Stimulated activated CD4-positive, alpha-beta T cell treated with anti-CD3 and anti-CD28 coated beads, Interleukin-2, amount 100 ng/mL, for 4 hours (primary cell): ENCODE results near the gene TRIM24.
"Not testable (repeated sequence)": the region's sequence is repeated elsewhere in the genome, so short reads cannot be mapped to it uniquely, and the experiment has no call there.

ENCODE experiments used
- DNase-seq: peaks from one replicate; pipeline ENCODE4 v3.0.0-alpha.2; 2020; ENCODE audit warnings: low read depth

TRIM24 gene

GRCh38 chr7:138493535-138493934 lies 33.5 kb downstream of the TRIM24 start:
- DNase-seq: no peak

DNA sequence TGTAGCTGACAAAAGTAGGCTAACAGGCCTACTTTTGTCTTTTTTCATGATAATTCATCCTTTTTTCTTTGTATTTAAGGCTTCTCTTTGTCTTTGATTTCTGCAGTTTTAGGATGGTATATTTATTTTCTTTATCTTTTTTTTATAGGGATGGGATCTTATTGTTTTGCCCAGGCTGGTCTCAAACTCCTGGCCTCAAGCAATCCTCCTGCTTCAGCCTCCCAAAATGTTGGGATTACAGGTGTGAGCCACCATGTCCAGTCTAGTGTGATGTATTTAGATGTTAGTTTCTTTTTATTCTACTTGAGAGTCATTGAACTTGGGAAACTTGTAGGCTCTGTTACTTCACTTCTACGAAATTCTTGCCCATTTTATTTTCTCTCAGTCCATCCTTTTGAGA lies 35.4 kb downstream of the TRIM24 start:
- DNase-seq: no peak

- no peak for DNase-seq
These were observed 39.3 kb downstream of the TRIM24 start for GRCh38 chr7:138499340-138499739.

- not testable (repeated sequence) for DNase-seq
These were observed 40.2 kb downstream of the TRIM24 start for GRCh38 chr7:138500303-138500702.

GRCh38 chr7:138500892-138501291 lies 40.8 kb downstream of the TRIM24 start:
- DNase-seq: no peak

GRCh38 chr7:138502023-138502767 lies 42.1 kb downstream of the TRIM24 start:
- DNase-seq: no peak

- no peak for DNase-seq
These were observed 45.4 kb downstream of the TRIM24 start for GRCh38 chr7:138505361-138505873.

- no peak for DNase-seq
These were observed 46.7 kb downstream of the TRIM24 start for GRCh38 chr7:138506764-138507163.

DNA sequence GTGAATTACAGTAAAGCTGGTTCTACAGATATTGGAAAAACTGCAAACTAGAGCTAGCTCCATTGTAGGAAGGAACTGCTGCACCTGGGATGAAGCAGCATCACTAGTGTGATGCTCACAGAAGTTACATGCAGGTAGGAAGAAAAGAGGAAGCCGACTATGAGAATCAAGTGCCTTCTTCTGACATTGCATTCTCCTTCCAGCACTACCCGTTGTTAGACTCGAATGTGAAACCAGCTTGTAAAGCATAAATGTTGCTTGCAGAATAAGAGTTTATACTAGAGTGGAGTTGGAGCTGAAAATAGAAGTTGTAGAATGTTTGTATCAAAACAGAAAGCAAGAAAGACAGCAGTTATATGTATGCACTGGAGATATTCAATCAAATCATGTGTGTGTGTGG lies 49.9 kb downstream of the TRIM24 start:
- DNase-seq: no peak

- no peak for DNase-seq
These were observed 52.2 kb downstream of the TRIM24 start for GRCh38 chr7:138512092-138512858.

DNA sequence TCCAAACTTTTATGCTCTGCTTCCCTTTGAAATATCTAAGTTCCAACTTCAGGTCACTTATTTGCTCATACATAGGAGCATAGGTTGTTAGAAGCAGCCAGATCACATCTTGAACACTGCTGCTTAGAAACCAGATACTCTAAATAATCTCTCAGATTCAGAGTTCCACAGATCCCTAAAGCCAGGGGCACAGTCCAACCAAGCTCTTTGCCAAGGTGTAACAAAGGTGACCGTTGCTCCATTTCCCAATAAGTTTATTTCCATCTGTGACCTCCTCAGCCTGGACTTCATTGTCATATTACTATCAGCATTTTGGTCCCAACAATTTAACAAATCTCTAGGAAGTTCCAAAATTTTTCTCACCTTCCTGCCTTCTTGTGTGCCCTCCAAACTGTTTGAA lies 52.8 kb downstream of the TRIM24 start:
- no peak for DNase-seq

DNA sequence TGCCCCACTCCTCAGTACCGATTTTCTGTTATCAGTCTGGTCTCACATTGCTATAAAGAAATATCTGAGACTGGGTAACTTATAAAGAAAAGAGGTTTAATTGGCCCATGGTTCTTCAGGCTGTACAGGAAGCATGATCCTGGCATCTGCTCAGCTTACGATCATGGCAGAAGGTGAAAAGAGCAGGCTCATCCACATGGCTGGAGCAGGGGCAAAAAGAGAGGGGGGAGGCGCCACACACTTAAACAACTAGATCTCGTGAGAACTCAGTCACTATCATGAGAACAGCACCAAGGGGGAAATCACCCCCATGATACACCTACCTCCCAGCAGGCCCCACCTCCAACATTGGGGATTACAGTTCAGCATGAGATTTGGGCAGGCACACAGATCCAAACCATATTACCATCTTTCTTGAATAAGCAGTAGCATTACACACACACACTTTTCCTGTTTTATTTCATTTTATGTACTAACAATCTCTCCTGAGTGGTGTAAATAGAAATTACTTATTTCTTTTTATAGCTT lies 53.3 kb downstream of the TRIM24 start:
- no peak for DNase-seq

- DNase-seq: no peak
These were observed 54.0 kb downstream of the TRIM24 start for GRCh38 chr7:138514044-138514443.

DNA sequence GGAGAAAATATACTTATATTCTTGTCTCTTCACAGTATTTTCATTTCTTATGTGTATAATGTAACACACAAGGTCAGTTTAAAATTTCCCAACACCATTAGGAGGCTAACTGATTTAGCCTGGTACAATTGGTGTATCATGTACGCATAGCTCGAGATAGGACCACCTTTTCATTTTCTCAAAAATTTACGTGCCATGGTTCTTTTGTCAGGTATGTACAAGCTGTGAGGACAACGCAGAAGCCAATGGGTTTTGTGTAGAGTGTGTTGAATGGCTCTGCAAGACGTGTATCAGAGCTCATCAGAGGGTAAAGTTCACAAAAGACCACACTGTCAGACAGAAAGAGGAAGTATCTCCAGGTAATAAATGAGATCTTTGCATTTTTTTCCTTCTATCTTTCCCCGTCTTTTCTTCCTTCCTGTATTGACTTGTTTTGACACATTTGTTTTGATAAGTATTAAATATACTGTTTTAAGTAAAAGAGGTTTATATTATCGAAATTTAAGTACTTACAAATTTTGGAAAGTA lies 55.0 kb downstream of the TRIM24 start:
- no peak for DNase-seq

DNA sequence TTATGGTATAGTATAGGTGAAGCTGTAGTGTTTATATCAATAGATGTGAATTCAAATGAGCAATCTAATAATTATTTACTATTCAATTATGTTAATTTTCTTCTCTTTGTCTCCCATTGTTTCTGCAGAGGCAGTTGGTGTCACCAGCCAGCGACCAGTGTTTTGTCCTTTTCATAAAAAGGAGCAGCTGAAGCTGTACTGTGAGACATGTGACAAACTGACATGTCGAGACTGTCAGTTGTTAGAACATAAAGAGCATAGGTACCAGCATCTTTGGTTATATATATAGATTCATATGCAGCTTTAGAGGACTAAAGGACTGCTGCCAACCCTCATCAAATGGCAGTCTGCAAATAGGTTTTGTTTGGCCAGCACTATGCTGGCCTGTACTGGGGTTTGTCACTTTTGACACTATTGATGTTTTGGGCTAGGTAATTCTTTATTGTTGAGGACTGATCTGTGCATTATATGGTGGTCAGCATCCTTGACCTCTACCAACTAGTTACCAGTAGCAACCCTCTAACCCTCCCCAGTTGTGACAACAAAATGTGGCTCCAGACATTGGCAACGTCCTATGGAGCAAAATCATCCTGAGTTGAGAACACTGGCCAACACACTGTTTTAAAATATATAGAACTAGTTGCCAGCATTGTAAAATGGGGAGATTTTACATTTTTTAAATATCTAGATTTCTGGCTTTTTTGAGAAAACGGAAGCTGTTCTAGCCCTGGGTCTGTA lies 59.2 kb downstream of the TRIM24 start:
- DNase-seq: no peak

DNA sequence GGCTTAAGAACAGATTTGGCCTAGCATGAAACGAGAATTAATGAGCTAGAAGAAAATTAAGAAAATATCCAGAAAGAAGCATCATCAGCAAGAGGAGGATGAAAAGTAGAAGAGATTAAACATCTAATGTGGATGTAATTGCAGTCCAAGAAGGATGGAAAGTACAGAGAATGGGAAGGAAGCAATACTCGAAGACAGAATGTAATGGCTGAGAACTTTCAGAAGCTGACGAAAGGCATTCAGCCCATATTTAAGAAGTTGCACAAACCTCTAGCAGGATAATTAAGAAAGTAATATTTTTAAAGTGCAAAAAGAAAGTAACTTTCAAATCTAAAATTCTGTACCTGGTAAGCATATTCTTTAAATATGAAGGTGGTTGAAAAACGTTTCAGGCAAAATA lies 60.7 kb downstream of the TRIM24 start:
- no peak for DNase-seq

DNA sequence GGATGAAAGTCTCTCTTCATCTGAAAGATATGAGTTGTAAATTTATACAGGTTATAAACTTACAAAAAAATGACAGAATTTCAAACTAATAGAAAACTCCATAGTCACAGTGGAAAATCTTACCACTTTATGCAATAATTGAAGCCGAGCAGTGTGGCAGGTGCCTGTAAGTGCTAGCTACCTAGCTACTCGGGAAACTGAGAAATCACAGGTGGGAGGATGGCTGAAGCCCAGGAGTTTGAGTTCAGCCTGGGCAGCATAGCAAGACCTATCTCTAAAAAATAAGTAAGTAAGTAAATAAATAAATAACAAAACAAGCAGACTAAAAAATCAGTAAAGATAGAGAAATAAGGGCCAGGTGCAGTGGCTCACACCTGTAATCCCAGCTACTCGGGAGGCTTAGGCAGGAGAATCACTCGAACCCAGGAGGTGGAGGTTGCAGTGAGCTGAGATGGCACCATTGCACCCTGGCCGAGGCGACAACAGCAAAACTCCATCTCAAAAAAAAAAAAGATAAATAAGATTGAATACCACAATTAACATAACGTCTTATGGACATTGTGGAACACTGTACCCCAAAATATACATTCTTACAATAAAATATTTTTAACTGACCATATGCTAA lies 61.9 kb downstream of the TRIM24 start:
- no peak for DNase-seq

DNA sequence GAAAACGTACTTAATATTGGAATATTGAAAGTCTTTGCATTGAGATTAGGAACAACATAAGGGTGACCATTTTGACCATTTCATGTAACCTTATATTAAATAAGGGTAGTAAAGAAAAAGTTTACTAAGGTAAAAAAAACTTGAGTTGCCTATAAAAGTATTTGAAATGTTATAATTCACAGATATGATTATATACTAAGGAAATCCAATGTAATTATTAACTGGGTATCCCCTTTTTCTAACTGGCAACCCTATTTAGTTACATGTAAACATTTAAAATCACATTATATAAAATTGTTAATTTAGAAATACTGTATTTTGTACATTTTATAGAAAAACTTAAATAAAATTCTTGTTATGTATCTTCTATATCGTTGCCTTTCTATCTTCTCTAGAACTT lies 64.2 kb downstream of the TRIM24 start:
- no peak for DNase-seq

DNA sequence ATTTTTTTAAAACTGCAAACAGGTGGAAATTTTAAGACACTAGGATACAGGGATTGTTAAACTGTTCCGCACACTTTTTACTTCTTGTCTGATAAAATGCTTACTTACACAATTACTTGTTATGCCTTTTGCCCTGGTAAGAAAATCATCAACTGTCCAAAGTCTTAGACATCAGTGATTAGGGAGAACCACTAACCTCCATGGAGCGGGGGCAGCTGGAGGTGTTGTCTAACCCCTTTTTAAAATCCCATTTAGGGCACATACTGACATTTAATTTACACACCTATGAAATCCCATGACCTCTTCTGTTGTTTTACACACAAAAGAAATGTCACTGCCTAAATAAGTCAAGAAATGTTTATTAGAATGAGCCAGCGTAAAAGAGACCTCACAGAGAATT lies 65.7 kb downstream of the TRIM24 start:
- no peak for DNase-seq

DNA sequence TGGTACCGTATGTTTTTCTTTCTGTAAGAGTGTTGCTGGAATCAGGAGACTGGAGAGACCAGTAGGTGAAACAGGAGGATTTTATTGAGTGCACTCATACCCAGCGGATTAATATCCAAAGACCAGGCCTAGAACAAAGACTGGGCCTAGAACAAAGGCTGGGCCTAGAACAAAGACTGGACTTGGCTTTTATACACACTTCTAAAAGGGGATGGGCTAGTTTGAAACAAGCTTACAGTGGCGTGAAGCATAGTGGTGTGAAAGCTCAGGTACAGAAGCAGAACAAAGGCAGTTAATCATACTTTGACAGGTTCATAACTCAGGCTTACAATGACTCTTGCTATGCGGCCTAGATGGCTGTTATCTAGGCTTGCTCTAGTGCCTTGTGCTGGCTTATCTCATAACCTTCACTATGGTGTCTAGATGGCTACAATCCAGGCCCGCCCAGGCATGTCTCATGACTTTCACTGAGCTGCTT lies 67.7 kb downstream of the TRIM24 start:
- DNase-seq: no peak

DNA sequence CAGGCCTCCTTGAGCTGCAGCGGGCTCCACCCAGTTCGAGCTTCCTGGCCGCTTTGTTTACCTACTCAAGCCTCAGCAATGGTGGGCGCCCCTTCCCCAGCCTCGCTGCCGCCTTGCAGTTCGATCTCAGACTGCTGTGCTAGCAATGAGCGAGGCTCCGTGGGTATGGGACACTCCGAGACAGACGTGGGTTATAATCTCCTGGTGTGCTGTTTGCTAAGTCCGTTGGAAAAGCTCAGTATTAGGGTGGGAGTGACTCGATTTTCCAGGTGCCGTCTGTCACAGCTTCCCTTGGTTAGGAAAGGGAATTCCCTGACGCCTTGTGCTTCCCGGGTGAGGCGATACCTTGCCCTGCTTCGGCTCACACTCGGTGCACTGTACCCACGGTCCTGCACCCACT lies 76.8 kb downstream of the TRIM24 start:
- not testable (repeated sequence) for DNase-seq

DNA sequence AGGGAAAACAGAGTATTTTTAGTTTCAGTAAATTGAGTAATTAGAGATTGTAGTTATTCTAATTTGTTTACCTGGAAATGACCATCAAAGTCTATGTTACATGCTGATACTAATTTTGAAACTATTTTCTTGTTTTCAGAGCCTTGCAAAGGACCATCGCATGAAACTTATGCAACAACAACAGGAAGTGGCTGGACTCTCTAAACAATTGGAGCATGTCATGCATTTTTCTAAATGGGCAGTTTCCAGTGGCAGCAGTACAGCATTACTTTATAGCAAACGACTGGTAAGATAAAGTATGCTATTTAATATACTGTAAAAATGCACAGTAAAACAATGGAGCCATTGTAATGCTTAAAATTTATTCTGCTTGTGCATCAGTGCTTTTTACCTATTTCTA lies 78.5 kb downstream of the TRIM24 start:
- DNase-seq: no peak
